CD4-positive, alpha-beta T cell treated with Interleukin-15 for 4 hours (primary cell): ENCODE measurements around the gene FCHSD2.
A peak's percentile ranks its signal among the peaks of the same experiment; 100 is the strongest.
"Not testable (repeated sequence)": the region's sequence is repeated elsewhere in the genome, so short reads cannot be mapped to it uniquely, and the experiment has no call there.

ENCODE experiments used
- DNase-seq: peaks from one replicate; pipeline ENCODE4 v3.0.0-alpha.2; 2020; ENCODE audit warnings: low spot score

Gene FCHSD2

DNA sequence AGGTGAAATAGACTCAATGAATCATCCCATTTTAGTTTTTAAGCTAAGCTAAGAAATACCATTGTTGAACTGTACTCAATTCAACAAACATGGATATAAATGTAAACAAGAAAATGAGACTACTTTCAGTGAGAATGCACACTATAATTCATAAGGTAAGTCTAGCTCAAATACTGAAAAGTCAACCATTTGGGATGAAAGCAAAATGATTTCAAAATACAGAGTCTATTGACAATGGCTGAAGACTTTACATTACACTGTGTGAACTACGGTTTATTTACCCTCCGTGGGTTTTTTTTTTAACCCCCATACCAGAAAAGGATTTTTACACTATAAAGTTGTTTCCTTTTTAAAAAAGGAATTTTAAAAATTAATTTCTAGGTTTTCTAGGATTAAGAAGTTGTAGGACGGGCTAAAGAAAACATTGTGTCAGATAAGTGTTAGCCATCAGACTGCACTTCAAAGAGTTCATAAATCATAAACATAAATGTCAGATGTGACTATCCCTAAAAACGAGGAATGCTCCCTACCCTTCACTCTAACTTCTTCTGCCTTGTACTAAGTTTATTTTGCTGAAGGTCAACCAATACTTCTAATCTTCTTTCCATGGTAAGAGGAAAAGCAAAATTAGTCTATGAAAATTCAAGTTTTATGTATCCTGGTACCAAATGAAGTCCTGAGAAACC lies 83.0 kb downstream of the FCHSD2 start:
- no peak for DNase-seq

DNA sequence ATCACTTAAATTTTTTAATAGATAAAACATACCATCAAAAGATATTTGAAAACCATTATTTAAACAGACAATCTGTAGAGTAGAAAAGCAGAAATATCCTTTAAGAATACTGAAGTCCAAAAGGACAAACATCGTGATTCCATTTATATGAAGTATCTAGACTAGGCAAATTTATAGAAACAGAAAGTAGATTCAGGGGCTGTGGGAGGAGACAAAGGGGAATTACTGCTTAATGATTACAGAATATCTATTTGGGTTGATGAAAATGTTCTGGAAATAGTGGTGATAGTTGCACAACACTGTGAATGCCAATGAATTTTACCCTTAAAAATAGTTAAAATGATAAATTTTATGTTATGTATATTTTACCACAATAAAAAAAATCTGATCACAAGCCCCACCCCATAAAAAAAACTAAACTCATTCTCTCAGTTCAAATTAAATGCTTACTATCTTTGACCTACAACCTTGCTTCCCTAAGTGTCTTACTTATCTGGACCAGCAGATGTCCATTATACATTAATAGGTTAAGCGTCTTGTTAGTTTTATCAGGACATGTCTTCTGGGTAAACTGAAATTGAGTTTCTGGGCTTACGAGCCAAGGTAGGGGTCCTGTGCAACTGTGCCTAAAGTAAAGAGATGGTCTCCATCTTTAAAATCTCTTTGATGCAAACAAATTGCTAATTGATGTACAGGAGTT lies 86.3 kb downstream of the FCHSD2 start:
- DNase-seq: no peak

GRCh38 chr11:73055002-73055401 lies 87.1 kb downstream of the FCHSD2 start:
- DNase-seq: no peak

DNA sequence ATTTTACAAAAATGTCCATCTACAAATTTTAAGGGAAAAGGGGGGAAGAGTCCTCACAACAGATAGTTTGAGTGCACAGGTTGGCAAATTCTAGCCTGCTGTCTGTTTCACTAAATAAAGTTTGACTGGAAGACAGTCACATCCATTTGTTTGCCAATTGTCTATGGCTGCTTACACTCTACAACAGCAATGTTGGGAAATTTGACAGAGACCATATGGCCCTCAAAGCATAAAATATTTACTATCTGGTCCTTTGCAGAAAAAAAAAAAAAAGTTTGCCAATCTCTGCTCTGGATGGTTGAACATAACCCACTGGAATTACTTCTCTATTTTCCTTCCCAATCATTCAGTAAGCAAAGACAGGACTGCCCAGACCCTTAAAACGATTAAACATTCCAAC lies 88.2 kb downstream of the FCHSD2 start:
- no peak for DNase-seq

DNA sequence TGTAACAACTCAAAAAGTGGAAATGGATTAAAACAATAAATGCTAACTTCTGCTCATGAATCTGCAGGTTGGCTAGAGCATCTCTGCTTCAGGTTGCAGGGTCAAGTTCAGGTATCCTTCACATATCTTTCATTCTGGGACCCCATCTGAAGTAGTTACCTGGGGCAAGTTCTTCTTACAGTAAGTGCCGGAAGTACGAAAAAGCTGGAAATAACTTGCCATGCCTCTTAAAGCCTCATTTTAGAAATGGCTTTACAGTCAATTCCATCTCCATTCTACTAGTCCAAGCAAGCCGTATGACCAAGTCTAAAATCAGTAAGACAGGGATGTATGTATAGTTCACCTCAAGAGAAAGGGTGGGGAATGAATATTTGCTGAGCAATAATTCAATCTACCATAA lies 93.7 kb downstream of the FCHSD2 start:
- no peak for DNase-seq

- no peak for DNase-seq
These were observed 94.2 kb downstream of the FCHSD2 start for GRCh38 chr11:73047773-73048371.

GRCh38 chr11:73040046-73040445 lies 102.1 kb downstream of the FCHSD2 start:
- no peak for DNase-seq

GRCh38 chr11:73034777-73035176 lies 107.3 kb downstream of the FCHSD2 start:
- peak; percentile 37 for DNase-seq

DNA sequence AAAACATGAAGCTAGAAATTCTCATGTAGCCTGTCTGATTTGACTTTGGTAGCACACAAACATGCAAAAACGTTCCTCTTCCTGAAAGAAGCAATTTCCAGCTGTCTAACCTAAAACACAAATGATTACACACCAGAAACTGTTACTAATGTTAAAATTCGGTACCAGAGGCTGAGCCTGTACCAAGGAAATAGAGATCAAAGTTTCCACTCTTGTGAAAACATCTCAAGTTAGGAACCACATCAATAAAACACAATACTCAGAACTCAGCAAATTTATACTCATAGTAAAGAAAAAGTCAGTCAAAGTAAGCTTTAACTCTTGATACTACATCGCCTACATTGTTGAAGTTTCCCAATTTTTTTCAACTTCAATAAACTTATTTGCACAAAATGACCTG lies 107.8 kb downstream of the FCHSD2 start:
- peak; percentile 53 for DNase-seq

DNA sequence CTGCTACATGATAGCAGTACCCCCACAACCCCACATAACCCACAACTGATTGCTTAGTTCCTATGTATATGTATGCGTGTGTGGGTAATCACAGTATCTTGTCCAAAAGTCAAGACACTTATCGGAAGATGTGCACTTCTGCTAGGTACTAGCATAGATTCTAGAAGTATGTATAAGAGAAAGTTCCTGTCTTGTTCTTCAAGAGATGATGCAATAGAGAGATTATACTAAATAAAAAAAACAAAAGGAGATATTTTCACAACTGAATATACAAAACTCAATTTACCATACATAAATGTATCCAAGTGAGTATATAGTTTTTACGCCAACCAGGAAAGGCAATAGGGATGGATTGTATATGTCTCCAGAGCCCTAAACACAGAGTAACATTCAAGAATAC lies 112.0 kb downstream of the FCHSD2 start:
- no peak for DNase-seq

DNA sequence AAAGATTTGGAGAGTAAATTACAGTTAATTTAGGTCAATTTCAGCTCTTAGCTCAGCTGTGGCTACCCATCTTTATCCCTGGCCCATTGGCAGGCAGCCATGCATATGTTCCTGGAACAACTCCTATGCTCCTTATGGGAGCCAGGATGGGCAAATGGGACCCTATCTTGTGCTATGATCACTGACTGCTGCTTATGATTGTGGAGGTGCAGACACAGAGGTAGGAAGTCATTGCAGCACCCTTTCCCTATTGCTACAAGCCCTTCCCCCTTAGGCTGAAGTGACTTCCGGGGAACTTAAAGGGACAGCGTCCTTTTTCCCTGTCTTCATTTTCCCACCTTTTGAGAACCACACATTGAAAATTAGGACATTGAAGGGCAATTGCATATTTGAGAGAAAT lies 112.7 kb downstream of the FCHSD2 start:
- DNase-seq: no peak

- DNase-seq: no peak
These were observed 113.5 kb downstream of the FCHSD2 start for GRCh38 chr11:73028611-73029010.

DNA sequence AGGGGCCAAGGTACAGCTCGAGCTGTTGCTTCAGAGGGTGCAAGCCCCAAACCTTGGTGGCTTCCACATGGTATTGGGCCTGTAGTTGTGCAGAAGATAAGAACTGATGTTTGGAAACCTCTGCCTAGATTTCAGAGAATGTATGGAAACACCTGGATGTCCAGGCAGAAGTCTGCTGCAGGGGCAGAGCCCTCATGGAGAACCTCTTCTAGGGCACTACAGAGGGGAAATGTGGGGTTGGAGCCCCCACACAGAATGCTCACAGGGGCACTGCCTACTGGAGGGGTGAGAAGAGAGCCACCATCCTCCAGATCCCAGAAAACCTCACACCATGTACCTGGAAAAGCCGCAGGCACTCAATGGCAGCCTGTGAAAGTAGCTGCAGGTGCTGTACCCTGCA lies 114.3 kb downstream of the FCHSD2 start:
- DNase-seq: not testable (repeated sequence)

DNA sequence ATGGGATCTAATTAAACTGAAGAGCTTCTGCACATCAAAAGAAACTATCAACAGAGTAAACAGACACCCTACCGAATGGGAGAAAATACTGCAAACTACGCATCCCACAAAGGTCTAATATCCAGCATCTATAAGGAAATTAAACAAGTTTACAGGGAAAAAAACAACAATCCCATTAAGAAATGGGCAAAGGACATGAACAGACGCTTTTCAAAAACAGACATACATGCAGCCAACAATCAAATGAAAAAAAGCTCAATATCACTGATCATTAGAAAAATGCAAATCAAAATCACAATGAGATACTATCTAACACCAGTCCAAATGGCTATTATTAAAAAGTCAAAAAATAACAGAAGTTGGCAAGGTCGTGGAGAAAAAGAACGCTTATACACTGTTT lies 117.5 kb downstream of the FCHSD2 start:
- DNase-seq: no peak

GRCh38 chr11:73019996-73020395 lies 122.1 kb downstream of the FCHSD2 start:
- DNase-seq: no peak

- DNase-seq: no peak
These were observed 122.7 kb downstream of the FCHSD2 start for GRCh38 chr11:73019449-73019848.

DNA sequence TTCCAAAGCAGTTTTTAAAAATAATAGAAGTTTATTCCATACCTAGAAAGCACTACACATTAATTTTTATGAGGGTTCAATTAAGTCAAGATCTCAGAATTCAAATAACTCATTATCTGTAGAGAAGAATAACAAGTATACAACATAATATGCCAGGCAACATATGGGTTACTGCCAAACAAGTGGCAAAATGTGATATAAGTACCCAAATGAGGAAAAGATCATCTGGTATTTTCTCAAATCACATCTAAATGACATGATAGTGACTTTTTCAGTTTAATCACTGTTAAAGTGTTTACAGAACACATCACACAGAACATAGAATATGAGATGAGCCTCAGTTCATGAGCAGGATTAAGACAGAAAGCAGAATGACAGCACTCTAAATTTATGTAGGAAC lies 123.3 kb downstream of the FCHSD2 start:
- DNase-seq: no peak

DNA sequence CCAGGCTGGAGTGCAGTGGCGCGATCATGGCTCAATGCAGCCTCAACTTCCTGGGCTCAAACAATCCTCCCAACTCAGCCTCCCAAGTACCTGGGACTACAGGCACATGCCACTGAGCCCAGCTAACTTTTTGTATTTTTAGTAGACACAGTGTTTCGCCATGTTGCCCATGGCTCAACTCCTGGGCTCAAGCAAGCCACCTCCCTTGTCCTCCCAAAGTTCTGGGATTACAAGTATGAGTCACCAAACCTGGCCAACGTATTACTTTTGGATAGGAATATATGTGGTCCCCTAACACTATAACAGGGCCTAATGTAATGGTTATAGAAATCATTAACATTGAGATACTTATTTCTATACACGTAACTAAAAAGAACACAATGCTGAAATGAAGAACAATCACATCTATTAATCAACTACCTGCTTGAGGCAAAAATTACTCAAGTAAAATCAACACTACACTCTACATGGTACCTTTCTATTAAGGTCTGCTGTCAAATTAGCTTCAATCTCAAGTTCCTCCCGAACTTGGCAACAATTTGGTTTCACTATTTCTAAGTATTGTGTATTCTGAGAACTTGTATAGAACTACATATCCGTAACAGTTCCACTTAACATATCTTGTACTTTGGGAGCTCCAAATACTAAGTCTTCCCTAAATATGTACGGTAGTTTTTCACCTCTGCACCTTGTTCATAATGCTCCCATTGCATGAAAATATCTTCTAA lies 124.9 kb downstream of the FCHSD2 start:
- DNase-seq: no peak

- DNase-seq: no peak
These were observed 129.1 kb downstream of the FCHSD2 start for GRCh38 chr11:73013021-73013420.

- DNase-seq: no peak
These were observed 129.8 kb downstream of the FCHSD2 start for GRCh38 chr11:73012121-73012863.

GRCh38 chr11:73011126-73011817 lies 130.8 kb downstream of the FCHSD2 start:
- DNase-seq: no peak
